OCI-LY3 (cell line): Measurements from ENCODE around the gene TPO.

ENCODE experiments used
- CTCF ChIP-seq: fragments of 200-600, 300-600 bp; sonication (generic); IDR thresholded peaks from 2 replicates; pipeline ENCODE4 v1.5.1; 2014; ENCODE audit warnings: antibody characterized with exemption, low read length, low read depth
- EZH2phosphoT487 ChIP-seq: fragments of 200-600 bp; shearing (Covaris generic); IDR thresholded peaks from 2 replicates; pipeline ENCODE4 v1.6.1; 2018; ENCODE audit warnings: antibody characterized with exemption, mixed run types, low read depth

DNA sequence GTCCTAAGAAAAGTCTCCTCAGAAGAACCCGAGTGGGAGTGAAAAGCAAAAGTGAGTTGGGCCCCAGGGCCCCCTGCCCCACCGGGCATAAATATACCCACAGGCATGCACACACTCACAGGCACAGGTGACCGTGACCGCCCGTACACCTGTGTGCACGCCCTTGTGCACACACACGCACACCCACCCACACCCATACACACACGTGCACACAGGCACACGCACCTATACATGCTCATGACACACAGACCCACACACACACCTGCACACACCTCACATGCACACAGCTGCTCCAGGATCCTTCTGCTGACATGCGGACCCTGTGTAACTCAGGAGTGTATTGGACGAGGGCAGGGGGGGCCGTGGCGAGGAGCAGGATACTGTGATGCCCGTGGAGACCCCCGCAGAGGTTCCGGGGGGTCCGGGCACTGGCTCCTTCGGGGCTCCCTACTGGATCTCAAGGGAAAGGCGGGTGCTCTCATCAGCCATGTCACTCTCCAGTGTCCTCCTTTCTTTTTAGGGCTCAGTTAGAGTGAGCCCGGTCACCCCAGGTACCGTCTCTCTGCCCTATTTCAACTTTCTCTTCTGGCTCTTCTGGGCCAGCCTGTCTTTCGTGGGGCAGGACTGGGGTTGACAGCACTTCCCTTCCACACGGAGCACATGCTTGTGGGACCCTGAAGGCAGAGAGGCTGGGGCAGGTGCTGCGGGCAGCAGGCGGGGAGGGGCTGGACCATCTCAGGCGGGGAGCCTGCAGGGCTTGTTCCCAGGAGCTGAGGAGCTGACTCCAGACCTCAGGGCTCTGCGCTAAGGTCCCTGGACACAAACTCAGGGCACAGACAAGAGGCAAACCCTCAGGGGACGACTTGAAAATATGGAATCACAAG lies 48.5 kb downstream of the TPO start:
- TF ChIP-seq CTCF (no peak), EZH2phosphoT487 (no peak)
